ENCODE measurements around the gene NDUFS8.
"Not testable (repeated sequence)": the region's sequence is repeated elsewhere in the genome, so short reads cannot be mapped to it uniquely, and the experiment has no call there.

Gene NDUFS8

DNA sequence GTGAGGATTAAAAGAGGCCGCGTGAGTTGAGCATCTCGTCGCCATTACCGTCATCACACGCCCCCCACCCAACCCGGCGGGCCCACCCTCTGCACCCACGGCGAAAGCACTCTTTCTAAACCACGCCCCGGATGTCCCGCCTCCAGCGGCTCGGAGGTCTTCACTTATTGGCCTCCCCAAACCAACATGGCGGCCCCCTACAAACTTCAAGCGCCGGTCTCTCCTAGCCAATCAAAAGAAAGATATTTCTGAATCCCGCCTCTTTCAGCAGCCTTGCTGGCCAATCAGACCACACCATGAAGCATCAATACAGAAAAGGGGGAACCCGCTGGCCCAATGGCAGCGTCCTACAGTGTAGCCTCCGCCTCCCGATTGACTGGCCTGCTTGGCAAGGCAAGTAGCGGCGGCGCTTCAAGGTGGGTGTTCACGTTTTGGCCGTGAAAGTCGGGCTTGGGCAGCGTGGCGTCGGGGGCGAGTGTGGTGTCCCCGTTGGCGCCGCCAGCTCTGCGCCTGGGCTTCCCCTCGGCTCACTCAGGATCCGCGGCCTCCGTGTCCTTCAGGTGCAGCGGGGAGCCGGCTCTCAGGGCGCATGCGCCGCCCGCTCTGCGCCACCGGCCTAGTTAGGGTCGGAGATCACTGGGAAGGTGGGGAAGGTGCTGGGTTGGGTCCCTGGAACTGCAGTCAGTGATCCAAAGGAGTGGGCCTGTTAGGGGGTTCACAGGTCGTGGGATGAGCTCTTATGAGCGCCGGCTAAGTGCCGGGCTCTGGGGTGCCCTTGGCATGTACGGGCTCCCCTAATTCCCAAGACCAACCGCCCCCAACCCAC is at the start of gene NDUFS8:
Gene NDUFS8 (plus strand): TSS at position 364 of the 826 bp plus-strand sequence. CDS start 1,471 bp downstream, outside the sequence.
- DNase-seq (ENCODE audit: low read depth in 2 of 2): peak; percentile 95 to 96

DNA sequence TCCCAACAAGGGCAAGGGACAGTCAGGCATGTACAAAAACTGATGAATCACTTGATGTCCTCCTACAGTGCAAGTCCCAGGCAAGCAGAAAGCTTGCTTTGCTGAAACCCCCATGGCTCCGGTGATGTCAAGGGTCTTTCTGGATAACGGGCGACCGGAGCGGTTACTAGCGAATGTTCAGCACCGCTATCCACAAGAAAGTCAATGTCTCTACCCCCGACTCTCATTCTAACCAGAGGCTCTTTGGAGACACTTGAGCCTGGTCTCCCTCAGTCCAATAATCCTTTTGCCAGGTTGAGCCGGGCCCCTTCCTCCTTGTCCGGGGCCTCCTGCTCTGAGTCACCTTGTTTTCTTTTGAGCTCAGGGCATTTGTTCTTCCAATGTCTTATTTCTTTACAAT is 49.3 kb upstream of the NDUFS8 start:
- DNase-seq (ENCODE audit: low read depth in 2 of 2): not testable (repeated sequence)

DNA sequence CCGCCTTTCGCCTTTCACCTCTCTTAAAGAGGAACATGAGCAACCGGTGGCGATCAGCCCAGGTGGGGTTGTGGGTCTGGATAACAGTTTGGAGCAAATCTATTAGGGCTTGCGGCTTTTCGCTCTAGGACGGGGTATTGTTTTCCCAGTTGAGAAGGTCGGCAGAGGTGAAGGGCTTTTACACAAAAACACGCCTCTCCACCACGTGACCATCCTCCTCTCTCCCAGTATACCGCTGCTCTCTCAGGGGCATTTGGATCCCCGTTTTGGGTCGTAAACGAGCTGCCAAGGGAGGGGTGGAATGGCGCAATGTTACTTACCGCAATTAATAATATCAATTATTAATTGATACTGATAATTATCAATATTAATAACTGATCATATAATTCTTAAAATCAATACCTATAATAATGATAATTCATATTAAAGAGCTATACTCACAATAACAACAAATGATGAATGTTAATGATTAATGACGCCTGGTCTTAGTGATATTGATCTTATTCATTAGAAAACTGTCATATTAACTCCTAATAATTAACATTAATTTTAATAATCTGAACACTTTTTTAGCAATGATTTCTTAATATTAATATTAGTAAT is 48.1 kb upstream of the NDUFS8 start:
- not testable (repeated sequence) for DNase-seq (ENCODE audit: low read depth in 2 of 2)

DNA sequence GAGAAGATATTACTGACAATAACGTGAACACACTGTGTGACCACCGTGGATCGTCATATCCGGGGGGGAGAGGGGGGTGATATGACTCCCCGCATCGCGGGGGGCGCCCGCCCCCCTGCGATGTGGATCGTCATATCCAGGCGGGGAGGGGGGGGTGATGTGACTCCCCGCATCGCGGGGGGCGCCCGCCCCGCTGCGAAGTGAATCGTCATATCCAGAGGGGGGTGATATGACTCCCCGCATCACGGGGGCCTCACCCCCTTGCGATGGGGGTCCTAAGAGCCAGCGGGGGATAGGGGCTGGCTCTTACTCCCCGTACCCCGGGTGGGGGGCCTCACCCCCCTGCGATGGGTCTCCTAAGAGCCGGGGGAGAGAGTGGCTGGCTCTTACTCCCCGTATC is 46.5 kb upstream of the NDUFS8 start:
- no peak for DNase-seq (ENCODE audit: low read depth in 2 of 2)

DNA sequence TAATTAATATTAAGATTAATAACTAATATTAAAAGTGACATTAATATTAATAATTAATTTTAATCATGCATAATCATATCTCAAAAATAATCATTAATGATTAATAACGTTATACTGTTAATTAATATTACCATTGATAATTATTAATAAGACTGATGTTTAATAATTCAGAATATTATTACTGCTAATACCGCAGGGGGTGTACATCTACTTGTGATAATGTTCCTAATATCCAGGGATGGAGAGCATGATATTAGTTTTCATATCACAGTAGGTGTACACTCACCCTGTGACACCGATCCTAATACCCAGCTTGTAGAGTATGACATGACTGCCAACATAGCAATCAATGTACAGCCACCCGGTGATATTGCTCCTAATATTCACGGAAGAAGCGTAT is 45.2 kb upstream of the NDUFS8 start:
- DNase-seq (ENCODE audit: low read depth in 2 of 2): not testable (repeated sequence)

DNA sequence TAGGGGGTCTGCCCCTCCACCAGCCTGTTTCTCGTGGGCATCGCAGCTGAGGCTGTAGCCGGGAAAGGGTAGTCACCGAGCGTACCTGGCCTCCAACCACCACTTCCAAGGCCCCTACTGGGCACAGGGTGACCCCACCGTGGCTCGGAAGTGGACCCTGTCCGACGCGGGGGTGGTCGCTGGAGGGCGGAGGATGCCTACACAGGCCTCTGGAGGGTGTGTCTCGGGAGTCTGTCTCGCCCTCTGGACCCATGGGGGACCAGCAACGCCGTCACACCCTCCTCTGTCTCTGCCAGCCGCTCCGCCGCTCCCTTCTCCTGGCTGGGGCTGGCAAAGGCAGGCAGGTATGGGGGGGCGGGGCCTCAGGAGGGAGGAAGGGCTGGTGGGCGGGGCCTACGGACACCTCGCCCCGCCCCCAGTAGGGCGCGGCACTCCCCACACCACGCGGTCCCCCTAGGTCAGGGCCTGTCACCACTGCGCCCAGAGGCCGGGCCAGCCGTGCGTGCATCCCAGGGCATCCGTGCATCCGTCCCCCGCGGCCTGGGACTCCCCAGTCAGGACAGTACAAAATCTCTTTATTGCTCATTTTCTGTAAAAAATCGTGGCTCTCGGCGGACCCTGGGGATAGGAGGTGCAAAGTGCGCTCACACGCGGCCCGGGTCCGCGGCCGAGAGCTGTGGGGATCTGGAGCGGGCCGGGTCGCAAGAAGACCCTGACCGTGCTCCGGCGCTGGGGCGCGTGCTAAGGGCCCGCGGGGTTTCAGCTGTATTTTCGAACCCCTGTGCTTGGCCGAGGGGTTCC is 39.7 kb upstream of the NDUFS8 start:
- DNase-seq (ENCODE audit: low read depth in 2 of 2): not testable (repeated sequence)

DNA sequence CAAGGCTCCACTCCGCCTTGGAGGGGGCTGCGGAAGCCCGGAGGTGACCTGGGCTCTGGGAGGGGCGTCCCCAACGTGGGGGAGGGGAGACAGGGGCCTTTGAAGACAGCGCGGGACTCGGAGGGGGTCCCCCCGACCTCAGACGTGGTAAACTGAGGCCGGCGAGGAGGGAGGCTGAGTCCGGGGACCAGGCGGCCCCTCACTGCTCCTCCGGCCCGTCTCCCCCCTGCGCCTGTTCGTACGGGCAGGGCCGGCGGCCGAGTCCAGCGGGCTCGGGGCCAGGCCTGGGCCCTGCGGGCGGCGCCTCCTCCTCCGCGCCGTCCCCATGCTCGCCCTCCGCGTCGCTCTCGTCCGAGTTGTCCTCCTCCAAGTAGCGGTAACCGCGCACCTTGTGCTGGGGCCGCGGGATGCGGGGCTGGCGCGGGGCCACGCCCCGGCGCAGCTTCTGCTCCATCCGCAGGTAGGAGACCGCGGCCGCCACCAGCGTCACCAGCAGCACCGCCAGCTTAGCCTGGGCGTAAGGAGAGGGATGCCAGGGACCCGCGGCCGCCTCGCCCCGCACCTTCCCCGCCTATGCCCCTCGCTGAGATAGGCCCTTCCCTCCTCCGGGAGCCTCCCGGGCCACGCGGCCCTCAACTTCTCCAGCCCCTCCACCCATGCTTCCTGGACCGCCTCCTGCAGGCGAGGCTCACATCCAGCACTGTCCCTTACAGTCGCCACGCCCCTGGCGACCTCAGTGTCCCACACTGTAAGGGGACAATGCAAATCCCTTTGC is 38.9 kb upstream of the NDUFS8 start:
- not testable (repeated sequence) for DNase-seq (ENCODE audit: low read depth in 2 of 2)

DNA sequence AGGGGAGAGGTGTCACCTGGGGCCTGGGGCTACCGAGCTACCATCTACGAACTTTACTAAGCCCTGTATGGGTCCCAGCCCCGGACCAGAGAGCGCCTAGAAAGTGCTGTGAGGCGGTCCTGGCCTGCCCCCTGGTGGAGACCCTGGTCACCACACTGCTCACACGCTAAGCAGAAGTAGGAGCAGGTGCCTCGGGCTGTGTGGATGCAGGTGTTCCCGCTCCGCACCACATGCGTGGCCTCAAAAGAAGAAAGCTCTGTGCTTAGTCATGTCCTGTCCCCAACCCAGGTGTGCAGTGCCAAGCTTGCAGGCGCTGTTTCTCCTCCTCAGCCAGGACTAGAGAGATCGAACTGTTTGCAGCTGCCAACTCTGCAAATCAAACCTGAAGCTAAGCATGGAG is 36.7 kb upstream of the NDUFS8 start:
- DNase-seq (ENCODE audit: low read depth in 2 of 2): peak; percentile 17 to 28

DNA sequence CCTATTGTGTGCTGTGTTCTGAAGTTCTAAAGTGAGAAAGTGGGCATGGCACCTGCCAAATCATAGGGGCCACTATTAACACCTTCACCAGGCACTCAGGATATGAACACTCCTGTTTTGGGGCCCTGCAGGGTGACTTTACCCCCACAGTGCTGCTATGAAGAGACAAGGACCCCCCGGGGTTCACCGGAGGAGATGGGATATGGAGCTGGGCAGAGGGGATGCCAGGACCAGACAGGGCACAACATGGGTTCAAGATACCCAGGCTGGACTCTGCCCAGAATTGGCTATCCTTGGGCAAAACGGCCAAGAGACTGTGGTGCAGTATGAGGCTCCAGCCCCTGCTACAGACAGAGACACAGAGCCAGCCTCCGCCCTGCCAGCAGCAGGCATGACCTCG is 36.1 kb upstream of the NDUFS8 start:
- DNase-seq (ENCODE audit: low read depth in 2 of 2): not testable (repeated sequence)

DNA sequence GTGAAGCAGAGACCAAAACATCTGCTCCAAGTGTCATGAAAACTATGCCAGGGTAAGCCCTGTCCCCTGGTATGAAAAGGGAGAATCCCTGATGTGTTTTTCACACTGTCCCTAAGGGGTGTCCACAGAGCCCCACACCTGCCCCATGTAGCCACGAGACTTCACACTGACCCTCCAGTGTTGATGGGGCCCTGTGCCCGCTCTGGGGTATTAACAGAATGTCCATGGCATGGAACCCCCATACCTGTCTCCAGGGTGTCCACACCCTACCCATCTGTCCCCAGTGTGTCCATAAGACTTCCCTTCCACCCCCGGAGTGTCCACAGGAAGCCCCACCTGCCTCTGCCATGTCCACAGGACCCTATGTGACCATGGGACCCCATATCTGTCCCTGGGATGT is 35.4 kb upstream of the NDUFS8 start:
- DNase-seq (ENCODE audit: low read depth in 2 of 2): not testable (repeated sequence)

DNA sequence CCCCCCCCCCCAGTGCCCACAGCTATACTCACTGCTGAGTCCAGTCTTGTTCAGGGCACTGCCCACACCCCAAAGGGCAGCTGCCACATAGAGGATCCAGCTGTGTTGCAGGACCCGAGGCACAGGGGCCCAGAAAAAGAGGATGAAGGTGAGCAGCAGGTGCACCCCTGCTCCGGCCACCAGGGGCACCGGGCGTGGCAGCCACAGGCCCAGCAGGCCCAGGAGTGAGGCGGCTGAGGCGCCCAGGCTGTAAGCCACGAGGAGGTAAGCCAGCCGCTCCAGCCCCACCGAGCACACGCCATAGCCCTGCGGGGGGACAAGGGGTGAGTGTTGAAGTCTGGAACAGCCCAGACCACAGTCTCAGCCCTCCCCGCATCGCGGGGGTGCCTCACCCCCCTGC is 34.9 kb upstream of the NDUFS8 start:
- not testable (repeated sequence) for DNase-seq (ENCODE audit: low read depth in 2 of 2)

DNA sequence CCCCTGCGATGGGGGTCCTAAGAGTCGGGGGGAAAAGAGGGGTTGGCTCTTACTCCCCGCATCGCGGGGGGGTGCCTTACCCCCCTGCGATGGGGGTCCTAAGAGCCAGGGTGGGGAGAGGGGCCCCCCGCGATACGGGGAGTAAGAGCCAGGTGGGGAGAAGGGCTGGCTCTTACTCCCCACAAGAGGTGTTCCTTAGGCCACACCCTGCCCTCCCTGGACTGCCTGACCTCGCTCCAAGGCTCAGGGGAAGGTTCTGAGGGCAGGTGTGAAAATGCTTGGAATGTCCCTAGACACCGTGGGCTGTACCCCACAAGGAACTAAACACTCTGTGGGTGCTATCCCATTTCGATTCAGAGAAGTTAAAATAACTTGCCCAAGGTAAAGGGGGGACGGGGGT is 34.4 kb upstream of the NDUFS8 start:
- no peak for DNase-seq (ENCODE audit: low read depth in 2 of 2)

DNA sequence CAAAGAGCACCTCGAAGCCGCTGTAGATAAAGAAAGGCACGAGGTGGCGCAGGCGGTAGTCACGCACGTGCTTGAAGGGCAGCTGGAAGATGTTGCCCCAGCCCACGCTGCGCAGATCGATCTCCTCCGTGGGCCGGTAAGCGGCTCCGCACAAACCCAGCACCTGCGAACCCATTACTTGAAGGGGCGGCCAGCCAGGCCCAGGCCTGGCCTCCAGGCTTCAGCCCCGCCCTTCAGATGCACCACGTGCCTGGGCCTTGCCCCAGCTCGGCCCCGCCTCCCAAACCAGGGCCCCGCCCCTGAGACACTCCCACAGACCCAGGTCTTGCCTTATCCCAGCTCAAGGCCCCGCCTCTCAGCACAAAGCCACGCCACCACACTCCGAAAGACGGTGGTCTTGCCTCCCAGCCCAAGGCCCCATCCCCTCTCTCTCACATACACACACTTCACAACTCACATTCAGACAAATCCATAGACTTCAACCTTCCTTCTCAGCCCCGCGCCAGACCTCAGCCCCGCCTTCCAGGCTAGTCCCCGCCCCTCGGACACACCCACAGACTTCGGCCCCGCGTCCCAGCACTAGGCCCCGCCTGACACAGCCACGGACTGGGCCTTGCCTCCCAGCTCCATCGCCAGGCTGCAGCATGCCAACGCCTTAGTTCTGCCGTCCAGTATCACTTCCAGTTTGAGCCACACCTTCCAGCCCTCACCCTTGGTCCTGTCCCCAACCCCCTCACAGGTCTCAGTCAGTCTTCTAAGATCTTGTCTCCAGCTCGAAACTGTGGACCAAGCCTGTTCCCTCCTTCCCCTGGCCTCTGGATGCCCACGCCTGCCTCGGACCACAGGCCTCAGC is 33.6 kb upstream of the NDUFS8 start:
- DNase-seq (ENCODE audit: low read depth in 2 of 2): peak; percentile 43 to 50

DNA sequence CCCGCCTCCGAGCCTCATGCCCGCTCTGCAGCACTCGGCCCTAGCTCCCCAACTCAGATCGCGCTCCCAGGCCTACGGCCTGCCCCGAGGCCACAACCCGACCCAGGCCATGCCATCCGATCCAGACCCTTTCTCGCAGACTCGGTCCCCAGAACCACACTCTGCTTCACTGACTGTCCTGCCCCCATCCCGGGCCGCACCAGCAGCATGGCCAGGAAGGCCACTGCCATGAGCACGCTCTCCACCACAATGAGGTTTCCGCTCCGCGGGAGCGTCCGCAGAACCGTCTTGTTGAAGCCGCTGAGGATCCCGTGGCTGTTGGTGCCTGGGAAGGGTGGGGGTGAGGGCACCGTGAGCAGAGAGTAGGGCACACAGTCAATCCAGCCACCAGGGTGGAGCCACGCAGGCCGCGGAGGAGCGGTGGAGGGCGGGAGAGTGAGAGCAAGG is 33.0 kb upstream of the NDUFS8 start:
- no peak for DNase-seq (ENCODE audit: low read depth in 2 of 2)

DNA sequence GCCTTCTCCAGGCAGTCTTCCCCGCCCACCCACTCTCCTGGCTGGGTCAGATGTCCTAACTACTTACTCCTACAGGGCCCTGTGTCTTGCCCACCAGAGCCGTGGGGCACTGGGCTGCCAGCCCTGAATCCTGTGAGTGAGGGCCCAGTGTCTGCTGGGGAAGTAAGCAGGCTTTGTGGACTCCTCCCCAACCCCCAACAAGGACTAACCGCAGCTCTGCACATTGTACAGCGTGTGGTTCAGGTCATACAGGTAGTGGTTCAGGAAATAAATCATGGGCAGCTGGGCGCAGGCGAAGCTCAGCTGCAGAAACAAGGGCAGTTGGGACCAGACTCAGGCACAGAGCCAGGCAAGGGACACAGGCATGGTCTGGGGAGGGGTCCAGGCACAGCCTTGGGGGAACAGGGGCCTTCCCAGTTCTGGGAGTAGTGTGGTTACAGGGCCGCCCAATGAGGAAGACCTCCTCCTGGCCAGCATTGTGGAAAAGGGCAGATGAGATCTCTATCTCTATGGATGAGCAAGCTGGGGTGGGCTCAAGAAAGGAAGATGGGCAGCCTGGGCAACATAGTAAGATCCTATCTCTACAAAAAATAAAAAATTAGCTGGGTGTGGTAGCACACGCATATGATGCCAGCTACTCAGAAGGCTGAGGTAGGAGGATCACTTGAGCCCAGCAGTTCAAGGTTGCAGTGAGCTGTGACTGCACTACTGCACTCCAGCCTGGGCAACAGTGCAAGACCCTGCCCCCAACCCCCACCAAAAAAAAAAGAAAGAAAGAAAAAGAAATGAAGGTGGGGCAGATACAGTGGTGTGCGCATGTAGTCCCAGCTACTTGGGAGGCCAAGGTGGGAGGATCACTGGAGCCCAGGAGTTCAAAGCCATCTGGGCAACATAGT is 32.1 kb upstream of the NDUFS8 start:
- no peak for DNase-seq (ENCODE audit: low read depth in 2 of 2)

DNA sequence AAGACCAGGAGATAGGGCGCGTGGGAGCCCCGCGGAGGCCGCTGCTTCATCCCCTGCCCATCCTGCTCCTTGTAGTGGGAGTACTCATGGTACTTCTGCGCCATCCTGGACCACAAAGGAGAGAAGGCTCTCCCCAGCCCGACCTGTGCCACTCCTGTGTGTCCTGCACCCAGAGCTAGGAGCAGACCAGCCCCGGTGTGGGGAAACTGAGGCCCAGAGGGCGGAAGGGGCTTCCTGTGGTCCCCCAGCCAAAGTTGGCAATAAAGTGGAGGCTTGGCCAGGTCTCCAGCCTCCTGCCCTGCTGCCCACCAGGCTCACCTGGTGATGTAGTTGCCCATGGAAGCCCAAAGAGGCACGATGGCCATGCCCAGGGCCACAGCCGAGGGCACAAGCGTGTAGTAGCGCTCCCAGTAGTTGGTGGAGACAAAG is 31.3 kb upstream of the NDUFS8 start:
- no peak for DNase-seq (ENCODE audit: low read depth in 2 of 2)

DNA sequence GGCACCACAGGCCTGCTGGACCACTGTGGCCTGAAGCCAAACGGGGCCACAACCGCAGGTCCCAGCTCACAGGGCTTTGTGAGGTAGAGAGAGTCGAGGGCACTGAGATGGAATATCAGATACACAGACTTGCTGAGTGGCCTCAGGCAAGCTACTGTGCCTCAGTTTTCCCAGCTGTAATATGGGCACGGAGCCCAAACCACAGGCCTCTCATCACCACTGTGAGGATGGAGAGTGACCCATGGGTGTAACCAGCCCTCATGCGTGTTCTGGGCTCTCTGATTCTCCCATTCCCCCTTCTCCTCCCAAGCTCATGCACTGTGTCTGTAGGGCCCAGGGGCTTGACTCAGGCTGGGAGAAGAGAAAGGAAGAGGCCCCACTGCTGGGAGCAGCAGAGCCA is 30.8 kb upstream of the NDUFS8 start:
- DNase-seq (ENCODE audit: low read depth in 2 of 2): no peak

DNA sequence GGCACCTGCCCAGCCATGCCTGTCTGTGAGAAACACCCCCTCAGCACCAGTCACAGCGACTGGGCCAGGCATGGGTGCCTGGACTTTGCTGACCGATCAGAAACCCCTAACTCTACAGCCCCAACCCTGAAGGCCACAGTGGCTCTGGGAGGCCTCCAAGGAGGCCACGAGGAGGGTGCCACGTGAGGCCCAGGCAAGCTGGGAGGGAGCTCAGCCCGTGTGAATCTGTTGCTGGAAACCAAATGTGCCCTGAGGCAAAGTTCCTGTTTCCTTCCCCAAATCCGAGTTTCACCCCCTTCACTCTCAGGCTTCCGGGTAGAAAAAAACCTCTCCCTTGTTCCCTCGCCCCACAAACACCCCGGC is 27.9 kb upstream of the NDUFS8 start:
- no peak for DNase-seq (ENCODE audit: low read depth in 2 of 2)
